ENCODE data around the gene PLK1.

The PLK1 gene

DNA sequence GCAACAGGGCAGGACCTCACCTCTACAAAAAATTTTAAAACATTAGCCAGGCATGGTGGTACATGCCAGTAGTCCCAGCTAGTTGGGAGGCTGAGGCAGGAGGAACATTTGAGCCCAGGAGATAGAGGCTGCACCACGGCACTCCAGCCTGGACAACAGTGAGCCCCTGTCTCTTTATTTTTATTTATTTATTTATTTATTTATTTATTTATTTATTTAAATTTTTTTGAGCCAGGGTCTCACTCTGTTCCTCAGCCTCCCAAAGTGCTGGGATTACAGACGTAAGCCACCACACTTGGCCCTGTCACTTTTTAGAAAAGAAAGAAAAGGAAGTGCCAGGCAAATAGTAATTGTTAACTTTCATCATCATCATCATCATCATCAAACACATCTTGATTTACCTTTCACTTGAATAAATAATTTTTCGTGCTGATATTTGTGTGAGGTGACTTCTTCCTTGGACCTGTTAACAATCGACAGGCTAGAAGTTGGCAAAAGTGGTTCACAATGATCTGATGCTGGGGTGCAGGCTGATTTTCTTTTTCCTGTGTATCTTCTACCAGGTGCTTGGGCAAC is 44.1 kb upstream of the PLK1 start:
- Histone ChIP-seq H2AFZ (ENCODE audit: low read length) (no peak overlapping the region), H3K4me1 (ENCODE audit: insufficient read depth, low read length, poor library complexity, severe bottlenecking) (peaks cover 3% of the 10 kb centered on the region), H3K27me3 (ENCODE audit: insufficient read depth, low read length, poor library complexity, severe bottlenecking) (no peaks in the 10 kb centered on the region), H3K9ac (ENCODE audit: low read depth, low read length, poor library complexity, severe bottlenecking) (no peak overlapping the region), H3K4me3 (ENCODE audit: low read length, poor library complexity, severe bottlenecking) (no peak overlapping the region), H4K20me1 (ENCODE audit: insufficient read depth, low read length, poor library complexity, severe bottlenecking) (no peaks in the 10 kb centered on the region), H3K79me2 (ENCODE audit: insufficient read depth, low read length) (peaks cover 10% of the 10 kb centered on the region), H3K4me2 (ENCODE audit: low read depth, low read length, poor library complexity, severe bottlenecking) (no peak overlapping the region), H3K9me3 (ENCODE audit: insufficient read depth, low read depth, low read length) (no peaks in the 10 kb centered on the region), H3K9me2 (replicated peaks; ENCODE audit: low read depth, low read length) (no peaks in the 10 kb centered on the region), H3K36me3 (ENCODE audit: insufficient read depth, low read length) (peaks cover 19% of the 10 kb centered on the region; the same call in 1 of the 2 replicates), H3F3A (ENCODE audit: low read depth) (0 out of 2 replicates have a peak, but pooled peaks cover 3% of the 10 kb centered on the region)
- no peak for TF ChIP-seq EZH2phosphoT487 (IDR thresholded peaks at IDR 0.05; ENCODE audit: borderline replicate concordance)
- TF ChIP-seq, protein P1, sequence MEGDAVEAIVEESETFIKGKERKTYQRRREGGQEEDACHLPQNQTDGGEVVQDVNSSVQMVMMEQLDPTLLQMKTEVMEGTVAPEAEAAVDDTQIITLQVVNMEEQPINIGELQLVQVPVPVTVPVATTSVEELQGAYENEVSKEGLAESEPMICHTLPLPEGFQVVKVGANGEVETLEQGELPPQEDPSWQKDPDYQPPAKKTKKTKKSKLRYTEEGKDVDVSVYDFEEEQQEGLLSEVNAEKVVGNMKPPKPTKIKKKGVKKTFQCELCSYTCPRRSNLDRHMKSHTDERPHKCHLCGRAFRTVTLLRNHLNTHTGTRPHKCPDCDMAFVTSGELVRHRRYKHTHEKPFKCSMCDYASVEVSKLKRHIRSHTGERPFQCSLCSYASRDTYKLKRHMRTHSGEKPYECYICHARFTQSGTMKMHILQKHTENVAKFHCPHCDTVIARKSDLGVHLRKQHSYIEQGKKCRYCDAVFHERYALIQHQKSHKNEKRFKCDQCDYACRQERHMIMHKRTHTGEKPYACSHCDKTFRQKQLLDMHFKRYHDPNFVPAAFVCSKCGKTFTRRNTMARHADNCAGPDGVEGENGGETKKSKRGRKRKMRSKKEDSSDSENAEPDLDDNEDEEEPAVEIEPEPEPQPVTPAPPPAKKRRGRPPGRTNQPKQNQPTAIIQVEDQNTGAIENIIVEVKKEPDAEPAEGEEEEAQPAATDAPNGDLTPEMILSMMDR (conservative IDR thresholded peaks at IDR 0.05; ENCODE audit: low read length), result no peak

DNA sequence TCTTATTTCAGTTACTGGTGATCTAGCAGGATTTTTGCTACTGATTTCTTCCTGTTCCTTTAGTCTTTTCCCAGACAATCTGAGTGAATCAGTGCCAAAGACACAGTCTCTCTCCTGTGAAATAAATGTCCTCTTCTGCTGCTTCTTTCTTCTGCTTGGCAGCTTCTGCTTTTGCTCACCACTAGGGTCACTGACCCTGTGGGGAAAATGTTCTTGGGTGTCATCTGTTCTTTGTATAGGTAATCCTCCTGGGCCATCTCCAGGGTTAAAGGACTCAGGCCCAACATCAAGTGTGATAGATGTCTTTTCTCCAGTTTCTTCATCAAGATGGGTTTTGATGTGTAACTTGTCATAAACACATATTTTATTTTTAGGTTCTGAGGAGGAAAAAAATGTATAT is 42.7 kb upstream of the PLK1 start:
- Histone ChIP-seq H3F3A (ENCODE audit: low read depth) (0 out of 2 replicates have a peak, but pooled peaks cover 3% of the 10 kb centered on the region), H3K9me2 (replicated peaks; ENCODE audit: low read depth, low read length) (no peaks in the 10 kb centered on the region), H3K4me3 (ENCODE audit: low read length, poor library complexity, severe bottlenecking) (no peak overlapping the region), H3K36me3 (ENCODE audit: insufficient read depth, low read length) (peaks cover 10% of the 10 kb centered on the region; the same call in 1 of the 2 replicates), H3K27me3 (ENCODE audit: insufficient read depth, low read length, poor library complexity, severe bottlenecking) (no peaks in the 10 kb centered on the region), H2AFZ (ENCODE audit: low read length) (no peak overlapping the region), H4K20me1 (ENCODE audit: insufficient read depth, low read length, poor library complexity, severe bottlenecking) (no peaks in the 10 kb centered on the region), H3K9ac (ENCODE audit: low read depth, low read length, poor library complexity, severe bottlenecking) (no peak overlapping the region), H3K9me3 (ENCODE audit: insufficient read depth, low read depth, low read length) (no peaks in the 10 kb centered on the region), H3K79me2 (ENCODE audit: insufficient read depth, low read length) (peaks cover 24% of the 10 kb centered on the region), H3K4me2 (ENCODE audit: low read depth, low read length, poor library complexity, severe bottlenecking) (no peak overlapping the region), H3K4me1 (ENCODE audit: insufficient read depth, low read length, poor library complexity, severe bottlenecking) (peaks cover 11% of the 10 kb centered on the region)
- TF ChIP-seq, protein P1 (conservative IDR thresholded peaks at IDR 0.05; ENCODE audit: low read length), result no peak
- no peak for TF ChIP-seq EZH2phosphoT487 (IDR thresholded peaks at IDR 0.05; ENCODE audit: borderline replicate concordance)

DNA sequence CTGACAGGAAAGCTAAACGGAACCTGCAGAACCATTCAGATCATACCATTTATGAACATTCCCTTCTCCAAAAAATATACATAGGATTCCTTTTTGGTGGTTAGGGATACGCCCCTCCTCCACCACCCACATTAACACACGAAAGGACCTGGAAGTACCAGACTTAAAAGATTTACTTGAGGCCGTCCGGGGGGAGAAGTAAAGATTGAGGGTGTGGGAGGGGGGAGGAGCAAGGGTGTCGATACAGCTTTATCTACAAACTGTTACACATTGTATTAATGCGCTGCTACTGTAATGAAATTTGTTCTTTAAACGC is 38.1 kb upstream of the PLK1 start:
- peak overlapping the region; percentile 90 for H2AFZ ChIP-seq (ENCODE audit: low read length)
- TF ChIP-seq, protein P1 (conservative IDR thresholded peaks at IDR 0.05; ENCODE audit: low read length), result no peak
- TF ChIP-seq EZH2phosphoT487 (IDR thresholded peaks at IDR 0.05; ENCODE audit: borderline replicate concordance), result no peak
- H3K4me3 ChIP-seq (ENCODE audit: low read length, poor library complexity, severe bottlenecking), result peak overlapping the region; percentile 82
- peaks cover 17% of the 10 kb centered on the region for H3K4me1 ChIP-seq (ENCODE audit: insufficient read depth, low read length, poor library complexity, severe bottlenecking)
- H3K79me2 ChIP-seq (ENCODE audit: insufficient read depth, low read length), result peaks cover 59% of the 10 kb centered on the region
- peaks cover 10% of the 10 kb centered on the region; the same call in 1 of the 2 replicates for H3K36me3 ChIP-seq (ENCODE audit: insufficient read depth, low read length)
- no peaks in the 10 kb centered on the region for H3K9me3 ChIP-seq (ENCODE audit: insufficient read depth, low read depth, low read length)
- H3K9ac ChIP-seq (ENCODE audit: low read depth, low read length, poor library complexity, severe bottlenecking), result peak overlapping the region; percentile 92
- peaks cover 15% of the 10 kb centered on the region for H4K20me1 ChIP-seq (ENCODE audit: insufficient read depth, low read length, poor library complexity, severe bottlenecking)
- H3F3A ChIP-seq (ENCODE audit: low read depth), result 0 out of 2 replicates have a peak, but pooled peaks cover 3% of the 10 kb centered on the region
- H3K9me2 ChIP-seq (replicated peaks; ENCODE audit: low read depth, low read length), result no peaks in the 10 kb centered on the region
- peak overlapping the region; percentile 94 for H3K4me2 ChIP-seq (ENCODE audit: low read depth, low read length, poor library complexity, severe bottlenecking)
- no peaks in the 10 kb centered on the region for H3K27me3 ChIP-seq (ENCODE audit: insufficient read depth, low read length, poor library complexity, severe bottlenecking)
